ENCODE results near the gene SPIRE2. TPM values are rescaled to one million over a fixed set of nuclear protein-coding genes. Genes with fewer than 3 reads are reported as not detected.

The SPIRE2 gene
- total RNA-seq, 4 donors from 2014 or later = 7.0 to 10.9 (median 9.5) TPM

GRCh38 chr16:89837014-89837546, 8.8 kb downstream of the SPIRE2 start:
- Histone ChIP-seq H3K4me3 (replicated peaks in 1 of 3) (no peak overlapping the region), H3K9me3 (no peaks in the 10 kb centered on the region), H3K36me3 (no peaks in the 10 kb centered on the region), H3K27ac (no peak overlapping the region), H3K4me1 (peaks cover 0 to 19% of the 10 kb centered on the region in 2 donors), H3K27me3 (no peaks in the 10 kb centered on the region)
- intact Hi-C loops (cut with DNase I) = no loop called here
- TF ChIP-seq POLR2A (IDR thresholded peaks at IDR 0.05) = no peak
- TF ChIP-seq, protein P1, sequence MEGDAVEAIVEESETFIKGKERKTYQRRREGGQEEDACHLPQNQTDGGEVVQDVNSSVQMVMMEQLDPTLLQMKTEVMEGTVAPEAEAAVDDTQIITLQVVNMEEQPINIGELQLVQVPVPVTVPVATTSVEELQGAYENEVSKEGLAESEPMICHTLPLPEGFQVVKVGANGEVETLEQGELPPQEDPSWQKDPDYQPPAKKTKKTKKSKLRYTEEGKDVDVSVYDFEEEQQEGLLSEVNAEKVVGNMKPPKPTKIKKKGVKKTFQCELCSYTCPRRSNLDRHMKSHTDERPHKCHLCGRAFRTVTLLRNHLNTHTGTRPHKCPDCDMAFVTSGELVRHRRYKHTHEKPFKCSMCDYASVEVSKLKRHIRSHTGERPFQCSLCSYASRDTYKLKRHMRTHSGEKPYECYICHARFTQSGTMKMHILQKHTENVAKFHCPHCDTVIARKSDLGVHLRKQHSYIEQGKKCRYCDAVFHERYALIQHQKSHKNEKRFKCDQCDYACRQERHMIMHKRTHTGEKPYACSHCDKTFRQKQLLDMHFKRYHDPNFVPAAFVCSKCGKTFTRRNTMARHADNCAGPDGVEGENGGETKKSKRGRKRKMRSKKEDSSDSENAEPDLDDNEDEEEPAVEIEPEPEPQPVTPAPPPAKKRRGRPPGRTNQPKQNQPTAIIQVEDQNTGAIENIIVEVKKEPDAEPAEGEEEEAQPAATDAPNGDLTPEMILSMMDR (IDR thresholded peaks at IDR 0.05) = no peak
- DNase-seq = no peak
- WGBS, 2 donors = 83 to 94% methylated on average over 11 to 13 of the region's 17 CpGs

GRCh38 chr16:89841275-89841674, 13.0 kb downstream of the SPIRE2 start:
- peaks cover 7 to 31% of the 10 kb centered on the region in 2 donors for H3K4me1 ChIP-seq
- no peak for DNase-seq
- 89 to 95% methylated on average over 10 of the region's 10 CpGs for WGBS, 2 donors
- H3K36me3 ChIP-seq = no peaks in the 10 kb centered on the region
- H3K9me3 ChIP-seq = no peaks in the 10 kb centered on the region
- intact Hi-C loops (cut with DNase I) = no loop called here
- TF ChIP-seq, protein P1 (IDR thresholded peaks at IDR 0.05) = no peak
- TF ChIP-seq POLR2A (IDR thresholded peaks at IDR 0.05) = no peak
- H3K27ac ChIP-seq = no peak overlapping the region
- H3K27me3 ChIP-seq = no peaks in the 10 kb centered on the region
- H3K4me3 ChIP-seq (replicated peaks in 1 of 3) = no peak overlapping the region

- peak; percentile 55 to 57 for DNase-seq
- Histone ChIP-seq H3K9me3 (no peaks in the 10 kb centered on the region), H3K4me3 (replicated peaks in 1 of 3) (no peak overlapping the region), H3K36me3 (no peaks in the 10 kb centered on the region), H3K27me3 (no peaks in the 10 kb centered on the region), H3K4me1 (peaks cover 16 to 39% of the 10 kb centered on the region in 2 donors), H3K27ac (peak overlapping the region in 2 of 3 donors; percentile 11 to 46)
- WGBS, 2 donors = 63 to 68% methylated on average over 22 to 24 of the region's 26 CpGs
- TF ChIP-seq, protein P1 (IDR thresholded peaks at IDR 0.05) = no peak
- TF ChIP-seq POLR2A (IDR thresholded peaks at IDR 0.05) = no peak
- intact Hi-C loops (cut with DNase I) = no loop called here
Measured at GRCh38 chr16:89842471-89843408, 14.5 kb downstream of the SPIRE2 start.

GRCh38 chr16:89843409-89844350, 15.4 kb downstream of the SPIRE2 start:
- Histone ChIP-seq H3K27ac (peak overlapping the region in 2 of 3 donors; percentile 11 to 46), H3K9me3 (no peaks in the 10 kb centered on the region), H3K27me3 (no peaks in the 10 kb centered on the region), H3K36me3 (no peaks in the 10 kb centered on the region), H3K4me3 (replicated peaks in 1 of 3) (no peak overlapping the region), H3K4me1 (peaks cover 22 to 35% of the 10 kb centered on the region in 2 donors)
- peak in 1 of 2 donors; percentile 59 for DNase-seq
- no peak for TF ChIP-seq POLR2A (IDR thresholded peaks at IDR 0.05)
- intact Hi-C loops (cut with DNase I) = no loop called here
- WGBS, 2 donors = 60 to 68% methylated on average over 18 to 20 of the region's 20 CpGs

- intact Hi-C loops (cut with DNase I) = no loop called here
Measured at GRCh38 chr16:89844739-89845339, 16.6 kb downstream of the SPIRE2 start.

More at GRCh38 chr16:89844739-89845339, 16.6 kb downstream of the SPIRE2 start:
- no peaks in the 10 kb centered on the region for H3K27me3 ChIP-seq
- H3K4me3 ChIP-seq (replicated peaks in 1 of 3) = no peak overlapping the region
- 68 to 75% methylated on average over 13 of the region's 13 CpGs for WGBS, 2 donors
- no peak overlapping the region for H3K27ac ChIP-seq
- H3K36me3 ChIP-seq = no peaks in the 10 kb centered on the region
- H3K4me1 ChIP-seq = peaks cover 22 to 29% of the 10 kb centered on the region in 2 donors
- no peak for TF ChIP-seq POLR2A (IDR thresholded peaks at IDR 0.05)
- TF ChIP-seq, protein P1 (IDR thresholded peaks at IDR 0.05) = no peak
- H3K9me3 ChIP-seq = no peaks in the 10 kb centered on the region
- DNase-seq = no peak
